ENCODE data around the gene FLII. TPM values are rescaled to one million over a fixed set of nuclear protein-coding genes. Genes with fewer than 3 reads are reported as not detected.
A peak's percentile ranks its signal among the peaks of the same experiment; 100 is the strongest.
"Not testable (repeated sequence)": the region's sequence is repeated elsewhere in the genome, so short reads cannot be mapped to it uniquely, and the experiment has no call there.

Gene FLII
- total and polyA plus RNA-seq, 12 donors, result 150 to 652 (median 297) TPM

- 7 to 14% (median 9%) methylated on average over 5 to 6 of the region's 6 CpGs for WGBS, 4 donors
- intact Hi-C loops (cut with DNase I), result loop anchor here in 1 of 2 donors (5.0 kb wide), 1 partner anchor 75 kb away; no protein-coding TSS in a partner anchor
- Histone ChIP-seq H3K27me3 (no peaks in the 10 kb centered on the region), H3K27ac (no peak overlapping the region), H3K4me3 (no peak overlapping the region), H3K4me1 (replicated peaks in 1 of 2) (peaks cover 8 to 10% of the 10 kb centered on the region in 2 donors), H3K36me3 (replicated peaks in 1 of 2) (no peaks in the 10 kb centered on the region), H3K9me3 (replicated peaks in 1 of 3) (no peaks in the 10 kb centered on the region)
- DNase-seq, result peak; percentile 66 to 91 (median 78)
- no peak for TF ChIP-seq POLR2A (IDR thresholded peaks at IDR 0.05)
- TF ChIP-seq CTCF (IDR thresholded peaks at IDR 0.05), result peak; percentile 84 to 92 (median 90)
Measured at GRCh38 chr17:18217412-18218015, 41.0 kb downstream of the FLII start.

GRCh38 chr17:18216906-18217305 is 41.6 kb downstream of the FLII start:
- intact Hi-C loops (cut with DNase I), result loop anchor here in 1 of 2 donors (5.0 kb wide), 1 partner anchor 75 kb away; no protein-coding TSS in a partner anchor
- not testable (repeated sequence) for H3K27me3 ChIP-seq; H3K27ac ChIP-seq; H3K4me3 ChIP-seq; H3K9me3 ChIP-seq (replicated peaks in 1 of 3); DNase-seq; H3K36me3 ChIP-seq (replicated peaks in 1 of 2)
- peaks cover 8 to 10% of the 10 kb centered on the region in 2 donors for H3K4me1 ChIP-seq (replicated peaks in 1 of 2)
- WGBS, 4 donors, result 71 to 77% (median 76%) methylated on average over 11 of the region's 11 CpGs

GRCh38 chr17:18213666-18214270 is 44.8 kb downstream of the FLII start:
- Histone ChIP-seq H3K4me3 (no peak overlapping the region), H3K36me3 (replicated peaks in 1 of 2) (peaks cover 0 to 24% of the 10 kb centered on the region in 2 donors), H3K9me3 (replicated peaks in 1 of 3) (no peaks in the 10 kb centered on the region), H3K4me1 (replicated peaks in 1 of 2) (peaks cover 0 to 2% of the 10 kb centered on the region in 2 donors), H3K27ac (peak overlapping the region in 2 of 5 donors; percentile 0 to 57), H3K27me3 (no peaks in the 10 kb centered on the region)
- intact Hi-C loops (cut with DNase I), result no loop called here
- TF ChIP-seq CTCF (IDR thresholded peaks at IDR 0.05), result peak in 1 of 6 experiments; percentile 16
- TF ChIP-seq POLR2A (IDR thresholded peaks at IDR 0.05), result no peak
- WGBS, 4 donors, result 51 to 68% (median 62%) methylated on average over 7 of the region's 7 CpGs
- DNase-seq, result peak in 1 of 7 donors; percentile 35

- H3K9me3 ChIP-seq (replicated peaks in 1 of 3), result no peaks in the 10 kb centered on the region
- no peak overlapping the region for H3K4me3 ChIP-seq
- intact Hi-C loops (cut with DNase I), result no loop called here
- TF ChIP-seq POLR2A (IDR thresholded peaks at IDR 0.05) (no peak), CTCF (IDR thresholded peaks at IDR 0.05) (no peak)
- no peak overlapping the region for H3K27ac ChIP-seq
- DNase-seq, result no peak
- no peaks in the 10 kb centered on the region for H3K27me3 ChIP-seq
- H3K4me1 ChIP-seq (replicated peaks in 1 of 2), result peaks cover 4 to 6% of the 10 kb centered on the region in 2 donors
- H3K36me3 ChIP-seq (replicated peaks in 1 of 2), result peaks cover 0 to 54% of the 10 kb centered on the region in 2 donors
- WGBS, 4 donors, result 86 to 90% (median 89%) methylated on average over 7 to 19 of the region's 19 CpGs
Measured at GRCh38 chr17:18208092-18208491, 50.4 kb downstream of the FLII start.

Data from adrenal gland (tissue), 12 donors.